Measurements from ENCODE around the gene P2RY2.

The P2RY2 gene

GRCh38 chr11:73217131-73217809 is 811 bp upstream of the P2RY2 start:
- no peak for ATAC-seq (replicated peaks)
- no peak for DNase-seq
- Mint-ChIP-seq H3K4me3 (peak overlapping the region; percentile 68), H3K9me3 (no peaks in the 10 kb centered on the region), H3K4me1 (ENCODE audit: low read depth in 2 of 2) (peaks cover 4 to 8% of the 10 kb centered on the region in 2 donors), H3K27me3 (peaks cover 22 to 38% of the 10 kb centered on the region in 2 donors), H3K36me3 (ENCODE audit: insufficient read depth) (no peaks in the 10 kb centered on the region), H3K27ac (no peak overlapping the region)

GRCh38 chr11:73217810-73218105 is 323 bp upstream of the P2RY2 start:
- peaks cover 4 to 8% of the 10 kb centered on the region in 2 donors for H3K4me1 Mint-ChIP-seq (ENCODE audit: low read depth in 2 of 2)
- H3K36me3 Mint-ChIP-seq (ENCODE audit: insufficient read depth): no peaks in the 10 kb centered on the region
- ATAC-seq (replicated peaks) (no peak), DNase-seq (no peak)
- peaks cover 22 to 38% of the 10 kb centered on the region in 2 donors for H3K27me3 Mint-ChIP-seq
- H3K27ac Mint-ChIP-seq: no peak overlapping the region
- H3K9me3 Mint-ChIP-seq: no peaks in the 10 kb centered on the region
- peak overlapping the region in 1 of 2 donors; percentile 68 for H3K4me3 Mint-ChIP-seq

- no peak for ATAC-seq (replicated peaks)
- Mint-ChIP-seq H3K4me3 (peak overlapping the region; percentile 40 to 56), H3K36me3 (ENCODE audit: insufficient read depth) (no peaks in the 10 kb centered on the region)
These were observed 742 bp downstream of the P2RY2 start for GRCh38 chr11:73218830-73219215.

GRCh38 chr11:73219396-73220285 is 1.6 kb downstream of the P2RY2 start:
- DNase-seq (no peak), ATAC-seq (replicated peaks) (no peak)
- Mint-ChIP-seq H3K27ac (no peak overlapping the region), H3K27me3 (peaks cover 22 to 45% of the 10 kb centered on the region in 2 donors), H3K36me3 (ENCODE audit: insufficient read depth) (no peaks in the 10 kb centered on the region), H3K4me1 (ENCODE audit: low read depth in 2 of 2) (peaks cover 8% of the 10 kb centered on the region in 2 donors), H3K9me3 (no peaks in the 10 kb centered on the region), H3K4me3 (peak overlapping the region; percentile 40 to 56)

More at GRCh38 chr11:73218830-73219215, 742 bp downstream of the P2RY2 start:
- Mint-ChIP-seq H3K4me1 (ENCODE audit: low read depth in 2 of 2) (peaks cover 4 to 8% of the 10 kb centered on the region in 2 donors), H3K27me3 (peaks cover 22 to 38% of the 10 kb centered on the region in 2 donors), H3K27ac (no peak overlapping the region), H3K9me3 (no peaks in the 10 kb centered on the region)
- DNase-seq: no peak

GRCh38 chr11:73221451-73221850 is 3.4 kb downstream of the P2RY2 start:
- Mint-ChIP-seq H3K36me3 (ENCODE audit: insufficient read depth) (no peaks in the 10 kb centered on the region), H3K4me3 (no peak overlapping the region), H3K27me3 (peaks cover 22 to 59% of the 10 kb centered on the region in 2 donors), H3K27ac (no peak overlapping the region), H3K4me1 (ENCODE audit: low read depth in 2 of 2) (peaks cover 8 to 11% of the 10 kb centered on the region in 2 donors), H3K9me3 (no peaks in the 10 kb centered on the region)
- DNase-seq (no peak), ATAC-seq (replicated peaks) (no peak)

- no peaks in the 10 kb centered on the region for H3K9me3 Mint-ChIP-seq
- no peak overlapping the region for H3K4me3 Mint-ChIP-seq
- peaks cover 19 to 53% of the 10 kb centered on the region in 2 donors for H3K27me3 Mint-ChIP-seq
- H3K4me1 Mint-ChIP-seq (ENCODE audit: low read depth in 2 of 2): peaks cover 8 to 11% of the 10 kb centered on the region in 2 donors
- no peaks in the 10 kb centered on the region for H3K36me3 Mint-ChIP-seq (ENCODE audit: insufficient read depth)
- DNase-seq (no peak), ATAC-seq (replicated peaks) (no peak)
- no peak overlapping the region for H3K27ac Mint-ChIP-seq
These were observed 3.9 kb downstream of the P2RY2 start for GRCh38 chr11:73221996-73222395.

- no peak for ATAC-seq (replicated peaks)
- Mint-ChIP-seq H3K27me3 (peaks cover 12 to 43% of the 10 kb centered on the region in 2 donors), H3K36me3 (ENCODE audit: insufficient read depth) (no peaks in the 10 kb centered on the region), H3K4me1 (ENCODE audit: low read depth in 2 of 2) (peaks cover 3 to 8% of the 10 kb centered on the region in 2 donors), H3K27ac (peak overlapping the region in 1 of 2 donors; percentile 28), H3K9me3 (no peaks in the 10 kb centered on the region), H3K4me3 (no peak overlapping the region)
- no peak for DNase-seq
These were observed 6.1 kb downstream of the P2RY2 start for GRCh38 chr11:73223998-73224730.

GRCh38 chr11:73225001-73225686 is 7.1 kb downstream of the P2RY2 start:
- no peak for ATAC-seq (replicated peaks)
- Mint-ChIP-seq H3K36me3 (ENCODE audit: insufficient read depth) (no peaks in the 10 kb centered on the region), H3K9me3 (no peaks in the 10 kb centered on the region), H3K27ac (no peak overlapping the region), H3K4me1 (ENCODE audit: low read depth in 2 of 2) (peaks cover 0 to 7% of the 10 kb centered on the region in 2 donors), H3K4me3 (no peak overlapping the region), H3K27me3 (peaks cover 6 to 43% of the 10 kb centered on the region in 2 donors)
- no peak for DNase-seq

- no peak for ATAC-seq (replicated peaks)
- Mint-ChIP-seq H3K36me3 (ENCODE audit: insufficient read depth) (no peaks in the 10 kb centered on the region), H3K27ac (no peak overlapping the region), H3K9me3 (no peaks in the 10 kb centered on the region), H3K27me3 (peaks cover 10 to 47% of the 10 kb centered on the region in 2 donors), H3K4me1 (ENCODE audit: low read depth in 2 of 2) (peaks cover 0 to 7% of the 10 kb centered on the region in 2 donors), H3K4me3 (no peak overlapping the region)
- DNase-seq: no peak
These were observed 7.8 kb downstream of the P2RY2 start for GRCh38 chr11:73225851-73226250.

- no peak overlapping the region for H3K4me3 Mint-ChIP-seq
- no peaks in the 10 kb centered on the region for H3K36me3 Mint-ChIP-seq (ENCODE audit: insufficient read depth)
- H3K27ac Mint-ChIP-seq: no peak overlapping the region
- peaks cover 10 to 48% of the 10 kb centered on the region in 2 donors for H3K27me3 Mint-ChIP-seq
- DNase-seq (no peak), ATAC-seq (replicated peaks) (no peak)
- H3K9me3 Mint-ChIP-seq: no peaks in the 10 kb centered on the region
- peaks cover 0 to 7% of the 10 kb centered on the region in 2 donors for H3K4me1 Mint-ChIP-seq (ENCODE audit: low read depth in 2 of 2)
These were observed 8.4 kb downstream of the P2RY2 start for GRCh38 chr11:73226297-73227006.

GRCh38 chr11:73227571-73228211 is 9.6 kb downstream of the P2RY2 start:
- no peak overlapping the region for H3K27ac Mint-ChIP-seq
- H3K4me1 Mint-ChIP-seq (ENCODE audit: low read depth in 2 of 2): peaks cover 0 to 7% of the 10 kb centered on the region in 2 donors

More at GRCh38 chr11:73227571-73228211, 9.6 kb downstream of the P2RY2 start:
- peaks cover 10 to 48% of the 10 kb centered on the region in 2 donors for H3K27me3 Mint-ChIP-seq
- no peak overlapping the region for H3K4me3 Mint-ChIP-seq
- H3K9me3 Mint-ChIP-seq: no peaks in the 10 kb centered on the region
- DNase-seq (no peak), ATAC-seq (replicated peaks) (no peak)
- H3K36me3 Mint-ChIP-seq (ENCODE audit: insufficient read depth): no peaks in the 10 kb centered on the region
